Gastroesophageal sphincter (tissue), 4 donors: ENCODE data around the gene DISP2. TPM values are rescaled to one million over a fixed set of nuclear protein-coding genes. Genes with fewer than 3 reads are reported as not detected.

Experiments
- ATAC-seq: fragments of 150-250 bp; one replicate; pipeline ENCODE4 v1.9.1; 2016; ENCODE audit warnings: mild to moderate bottlenecking, moderate library complexity
- H3K27ac ChIP-seq, 4 donors: fragments of 200-600 bp; sonication (generic) in 3 of 4; 1 replicate in 3 of 4; 2 replicates in 1 of 4; pipeline ENCODE4 v1.5.1; 2016 to 2019
- H3K27me3 ChIP-seq: fragments of 200-600 bp; sonication (generic); one replicate; pipeline ENCODE4 v1.5.1; 2019
- H3K36me3 ChIP-seq, 2 donors: fragments of 200-600 bp; sonication (generic); one replicate each; pipeline ENCODE4 v1.5.1; 2019; ENCODE audit warnings: control low read depth in 1 of 2
- H3K4me1 ChIP-seq, 3 donors: fragments of 200-600 bp; sonication (generic); 1 replicate in 2 of 3; 2 replicates in 1 of 3; pipeline ENCODE4 v1.5.1; 2016 to 2019; ENCODE audit warnings: control low read depth in 2 of 3
- H3K4me3 ChIP-seq, 2 donors: fragments of 200-600 bp; sonication (generic); one replicate each; pipeline ENCODE4 v1.5.1; 2019; ENCODE audit warnings: mild to moderate bottlenecking in 1 of 2, moderate library complexity in 1 of 2
- H3K9me3 ChIP-seq, 3 donors: fragments of 200-600 bp; sonication (generic); one replicate each; pipeline ENCODE4 v1.5.1; 2017 to 2019; ENCODE audit warnings: control low read depth in 2 of 3
- CTCF ChIP-seq, 4 experiments: fragments of 200-600 bp in 2 of 4; fragments of 450-650 bp in 2 of 4; sonication (generic) in 1 of 4; IDR thresholded peaks; one replicate each; pipeline ENCODE4 v1.5.1; 2017 to 2019; ENCODE audit warnings: antibody characterized with exemption in 4 of 4, mild to moderate bottlenecking in 2 of 4, moderate library complexity in 2 of 4
- EP300 ChIP-seq: sonication (generic); formaldehyde crosslinking; IDR thresholded peaks from one replicate; pipeline ENCODE4 v1.6.1; 2017; ENCODE audit warnings: antibody characterized with exemption, mild to moderate bottlenecking
- POLR2A ChIP-seq, 2 donors: fragments of 450-650 bp; IDR thresholded peaks; one replicate each; pipeline ENCODE4 v1.6.1; 2017; ENCODE audit warnings: antibody characterized with exemption in 2 of 2, mild to moderate bottlenecking in 2 of 2, moderate library complexity in 1 of 2
- POLR2AphosphoS5 ChIP-seq: sonication (generic); formaldehyde crosslinking; IDR thresholded peaks from one replicate; pipeline ENCODE4 v1.6.1; 2017; ENCODE audit warnings: antibody characterized with exemption
- whole genome bisulfite sequencing, 2 donors: methylation state at CpG; one replicate each; pipeline ENCODE4 v1.1.5; 2018; ENCODE audit warnings: low coverage in 1 of 2; 5-methylcytosine and 5-hydroxymethylcytosine counted together
- total RNA-seq, 4 donors: library from RNA; depleted of rRNA; stranded (reverse); fragments of >200 nt; gene quantifications; one replicate each; pipeline ENCODE4 v1.1.0, GENCODE V29; 2016

Gene DISP2
- total RNA-seq, 4 donors from 2014 or later = 0.07 to 0.19 (median 0.15) TPM

GRCh38 chr15:40347559-40348473 lies 10.2 kb upstream of the DISP2 start:
- H3K4me3 ChIP-seq = no peak overlapping the region
- TF ChIP-seq EP300 = no peak
- no peak for TF ChIP-seq POLR2A (IDR thresholded peaks at IDR 0.05)
- TF ChIP-seq POLR2AphosphoS5 = no peak
- no peak for TF ChIP-seq CTCF (IDR thresholded peaks at IDR 0.05)
- no peaks in the 10 kb centered on the region for H3K9me3 ChIP-seq
- ATAC-seq = no peak
- peaks cover 0 to 23% (median 13%) of the 10 kb centered on the region in 3 donors for H3K4me1 ChIP-seq
- 83 to 98% methylated on average over 1 to 5 of the region's 11 CpGs for WGBS, 2 donors
- H3K36me3 ChIP-seq = no peaks in the 10 kb centered on the region
- no peak overlapping the region for H3K27ac ChIP-seq
- no peaks in the 10 kb centered on the region for H3K27me3 ChIP-seq

- Histone ChIP-seq H3K27me3 (no peaks in the 10 kb centered on the region), H3K36me3 (no peaks in the 10 kb centered on the region), H3K4me1 (peaks cover 0 to 17% (median 12%) of the 10 kb centered on the region in 3 donors), H3K4me3 (no peak overlapping the region), H3K9me3 (no peaks in the 10 kb centered on the region), H3K27ac (no peak overlapping the region)
- WGBS, 2 donors = 100% methylated on average over 3 of the region's 5 CpGs; no CpG with 5 or more reads in 1 of the 2 donors
- TF ChIP-seq POLR2A (IDR thresholded peaks at IDR 0.05) = no peak
- TF ChIP-seq POLR2AphosphoS5 = no peak
- no peak for TF ChIP-seq CTCF (IDR thresholded peaks at IDR 0.05)
- no peak for TF ChIP-seq EP300
- no peak for ATAC-seq
These were observed 9.5 kb upstream of the DISP2 start for GRCh38 chr15:40348474-40348870.

DNA sequence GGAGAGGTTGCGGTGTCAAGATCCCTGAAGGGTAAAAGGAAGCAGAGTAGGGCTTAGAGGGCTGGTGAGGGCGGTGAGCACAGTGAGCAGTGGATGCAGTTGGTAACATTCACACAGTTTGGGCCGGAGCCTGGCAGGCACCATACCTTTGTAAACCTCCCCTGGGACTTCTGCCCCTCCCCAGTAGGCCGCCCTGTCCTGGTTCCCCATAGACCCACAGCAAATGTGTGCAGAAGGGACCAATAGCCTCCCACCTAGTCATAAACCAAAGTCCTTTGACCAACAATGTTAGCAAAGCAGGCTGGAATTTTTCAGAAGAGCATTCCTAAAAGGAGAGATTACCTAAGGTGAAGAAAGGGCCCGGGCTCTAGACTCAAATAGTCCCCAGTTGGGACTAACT lies 8.9 kb upstream of the DISP2 start:
- TF ChIP-seq CTCF (IDR thresholded peaks at IDR 0.05) = no peak
- no peak for TF ChIP-seq POLR2A (IDR thresholded peaks at IDR 0.05)
- TF ChIP-seq POLR2AphosphoS5 = no peak
- no peak for TF ChIP-seq EP300
- ATAC-seq = no peak

GRCh38 chr15:40352281-40352901 lies 5.6 kb upstream of the DISP2 start:
- no peak for ATAC-seq
- Histone ChIP-seq H3K9me3 (no peaks in the 10 kb centered on the region), H3K27ac (no peak overlapping the region)

More for the DNA sequence above, 8.9 kb upstream of the DISP2 start:
- 92 to 100% methylated on average over 1 to 4 of the region's 5 CpGs for WGBS, 2 donors
- Histone ChIP-seq H3K4me3 (no peak overlapping the region), H3K27me3 (no peaks in the 10 kb centered on the region), H3K36me3 (no peaks in the 10 kb centered on the region), H3K27ac (no peak overlapping the region), H3K4me1 (peaks cover 0 to 16% (median 7%) of the 10 kb centered on the region in 3 donors), H3K9me3 (no peaks in the 10 kb centered on the region)

More at GRCh38 chr15:40352281-40352901, 5.6 kb upstream of the DISP2 start:
- Histone ChIP-seq H3K36me3 (no peaks in the 10 kb centered on the region), H3K4me1 (peaks cover 0 to 17% (median 0%) of the 10 kb centered on the region in 3 donors), H3K4me3 (no peak overlapping the region), H3K27me3 (no peaks in the 10 kb centered on the region)
- WGBS, 2 donors = 88 to 91% methylated on average over 1 to 6 of the region's 7 CpGs
- TF ChIP-seq POLR2A (IDR thresholded peaks at IDR 0.05) (no peak), CTCF (IDR thresholded peaks at IDR 0.05) (no peak), EP300 (no peak), POLR2AphosphoS5 (no peak)
